A549 (cell line): ENCODE measurements around the gene DIS3L2.

Experiments
- CBX8 ChIP-seq: fragments of 200-600 bp; sonication (generic); IDR thresholded peaks from 2 replicates; pipeline ENCODE4 v1.6.1; 2016
- CHD2 ChIP-seq: fragments of 150-350 bp; IDR thresholded peaks from 2 replicates; pipeline ENCODE4 v1.6.1; 2014; ENCODE audit warnings: low read length; ENCODE audit not compliant: partially characterized antibody
- GATA3 ChIP-seq: IDR thresholded peaks from 2 replicates; pipeline ENCODE4 v1.6.1; 2012; ENCODE audit warnings: borderline replicate concordance
- JUNB ChIP-seq: fragments of >200 bp; sonication (Bioruptor Twin); formaldehyde crosslinking; IDR thresholded peaks from 2 replicates; pipeline ENCODE4 v1.6.1; 2016
- PHF8 ChIP-seq: fragments of 200-600 bp; sonication (generic); IDR thresholded peaks from 2 replicates; pipeline ENCODE4 v1.6.1; 2016; ENCODE audit warnings: low read depth, mild to moderate bottlenecking, antibody characterized with exemption, moderate library complexity, borderline replicate concordance
- POLR2A ChIP-seq: IDR thresholded peaks from 2 replicates; pipeline ENCODE4 v1.6.1; 2012; ENCODE audit warnings: mild to moderate bottlenecking, low read length
- RCOR1 ChIP-seq: fragments of 150-350 bp; IDR thresholded peaks from 2 replicates; pipeline ENCODE4 v1.6.1; 2014; ENCODE audit warnings: antibody characterized with exemption, low read length, low read depth
- TF ChIP-seq, protein P1 (sequence below): fragments of >200 bp; sonication (Bioruptor Twin); formaldehyde crosslinking; IDR thresholded peaks from 3 replicates; pipeline ENCODE4 v1.5.1; 2016
- TF ChIP-seq, protein P2 (sequence below): IDR thresholded peaks from 2 replicates; pipeline ENCODE4 v1.6.1; 2012; ENCODE audit warnings: low read depth, borderline replicate concordance
- TF ChIP-seq, protein P3 (sequence below): IDR thresholded peaks from 2 replicates; pipeline ENCODE4 v1.6.1; 2012
- TF ChIP-seq, protein P4 (sequence below): fragments of 150-350 bp; IDR thresholded peaks from 2 replicates; pipeline ENCODE4 v1.6.1; 2014; ENCODE audit warnings: low read depth, mild to moderate bottlenecking, low read length

DNA sequence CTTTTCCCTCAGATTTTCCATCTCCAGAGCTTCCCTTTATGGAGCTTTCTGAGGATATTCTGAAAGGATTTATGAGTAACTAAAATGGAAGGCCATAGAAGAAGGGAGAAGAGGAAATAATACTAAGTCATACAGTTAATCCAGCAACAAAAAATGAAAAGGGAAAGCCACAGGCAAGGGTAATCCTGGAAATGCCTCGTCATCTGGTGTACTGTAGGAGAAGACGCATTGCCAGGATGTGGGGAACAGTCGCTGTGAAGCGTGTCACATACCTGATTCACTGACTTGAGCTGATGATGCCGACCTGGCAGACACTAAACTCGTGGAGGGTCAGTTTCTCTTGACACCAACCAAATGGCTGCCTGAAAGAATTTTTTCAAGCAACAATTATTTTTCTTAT, 382.3 kb downstream of the DIS3L2 start:
- TF ChIP-seq POLR2A = no peak
- TF ChIP-seq, protein P1, sequence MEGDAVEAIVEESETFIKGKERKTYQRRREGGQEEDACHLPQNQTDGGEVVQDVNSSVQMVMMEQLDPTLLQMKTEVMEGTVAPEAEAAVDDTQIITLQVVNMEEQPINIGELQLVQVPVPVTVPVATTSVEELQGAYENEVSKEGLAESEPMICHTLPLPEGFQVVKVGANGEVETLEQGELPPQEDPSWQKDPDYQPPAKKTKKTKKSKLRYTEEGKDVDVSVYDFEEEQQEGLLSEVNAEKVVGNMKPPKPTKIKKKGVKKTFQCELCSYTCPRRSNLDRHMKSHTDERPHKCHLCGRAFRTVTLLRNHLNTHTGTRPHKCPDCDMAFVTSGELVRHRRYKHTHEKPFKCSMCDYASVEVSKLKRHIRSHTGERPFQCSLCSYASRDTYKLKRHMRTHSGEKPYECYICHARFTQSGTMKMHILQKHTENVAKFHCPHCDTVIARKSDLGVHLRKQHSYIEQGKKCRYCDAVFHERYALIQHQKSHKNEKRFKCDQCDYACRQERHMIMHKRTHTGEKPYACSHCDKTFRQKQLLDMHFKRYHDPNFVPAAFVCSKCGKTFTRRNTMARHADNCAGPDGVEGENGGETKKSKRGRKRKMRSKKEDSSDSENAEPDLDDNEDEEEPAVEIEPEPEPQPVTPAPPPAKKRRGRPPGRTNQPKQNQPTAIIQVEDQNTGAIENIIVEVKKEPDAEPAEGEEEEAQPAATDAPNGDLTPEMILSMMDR = no peak
- no peak for TF ChIP-seq RCOR1
- TF ChIP-seq, protein P2, sequence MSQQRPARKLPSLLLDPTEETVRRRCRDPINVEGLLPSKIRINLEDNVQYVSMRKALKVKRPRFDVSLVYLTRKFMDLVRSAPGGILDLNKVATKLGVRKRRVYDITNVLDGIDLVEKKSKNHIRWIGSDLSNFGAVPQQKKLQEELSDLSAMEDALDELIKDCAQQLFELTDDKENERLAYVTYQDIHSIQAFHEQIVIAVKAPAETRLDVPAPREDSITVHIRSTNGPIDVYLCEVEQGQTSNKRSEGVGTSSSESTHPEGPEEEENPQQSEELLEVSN = no peak
- TF ChIP-seq GATA3 = no peak
- TF ChIP-seq, protein P3, sequence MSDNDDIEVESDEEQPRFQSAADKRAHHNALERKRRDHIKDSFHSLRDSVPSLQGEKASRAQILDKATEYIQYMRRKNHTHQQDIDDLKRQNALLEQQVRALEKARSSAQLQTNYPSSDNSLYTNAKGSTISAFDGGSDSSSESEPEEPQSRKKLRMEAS = no peak
- TF ChIP-seq PHF8 = no peak
- TF ChIP-seq, protein P4, sequence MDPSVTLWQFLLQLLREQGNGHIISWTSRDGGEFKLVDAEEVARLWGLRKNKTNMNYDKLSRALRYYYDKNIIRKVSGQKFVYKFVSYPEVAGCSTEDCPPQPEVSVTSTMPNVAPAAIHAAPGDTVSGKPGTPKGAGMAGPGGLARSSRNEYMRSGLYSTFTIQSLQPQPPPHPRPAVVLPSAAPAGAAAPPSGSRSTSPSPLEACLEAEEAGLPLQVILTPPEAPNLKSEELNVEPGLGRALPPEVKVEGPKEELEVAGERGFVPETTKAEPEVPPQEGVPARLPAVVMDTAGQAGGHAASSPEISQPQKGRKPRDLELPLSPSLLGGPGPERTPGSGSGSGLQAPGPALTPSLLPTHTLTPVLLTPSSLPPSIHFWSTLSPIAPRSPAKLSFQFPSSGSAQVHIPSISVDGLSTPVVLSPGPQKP = no peak
- no peak for TF ChIP-seq JUNB
- no peak for TF ChIP-seq CBX8
- no peak for TF ChIP-seq CHD2
